Peyer's patch (tissue), 4 donors: ENCODE measurements around the gene TBCK.

ENCODE experiments used
- CTCF ChIP-seq, 6 experiments: fragments of 450-650 bp in 4 of 6; fragments of 200-600 bp in 2 of 6; sonication (generic) in 1 of 6; IDR thresholded peaks; one replicate each; pipeline ENCODE4 v1.5.1; 2017 to 2019; ENCODE audit warnings: antibody characterized with exemption in 6 of 6, mild to moderate bottlenecking in 3 of 6, moderate library complexity in 1 of 6
- POLR2A ChIP-seq, 2 donors: fragments of 450-650 bp; IDR thresholded peaks; one replicate each; pipeline ENCODE4 v1.5.1; 2017; ENCODE audit warnings: antibody characterized with exemption in 2 of 2, mild to moderate bottlenecking in 2 of 2, moderate library complexity in 2 of 2

- TF ChIP-seq CTCF (IDR thresholded peaks at IDR 0.05), result no peak
- TF ChIP-seq POLR2A (IDR thresholded peaks at IDR 0.05), result no peak
Measured at GRCh38 chr4:106017975-106018374, 298.0 kb downstream of the TBCK start.
